ENCODE data around the gene CWC25. TPM values are rescaled to one million over a fixed set of nuclear protein-coding genes. Genes with fewer than 3 reads are reported as not detected.

The CWC25 gene
- total and polyA plus RNA-seq, 9 of the 15 experiments (the other 6 are each of a cell fraction or from before 2014, with no cell fraction given): 16.5 to 27.4 (median 23.0) TPM

DNA sequence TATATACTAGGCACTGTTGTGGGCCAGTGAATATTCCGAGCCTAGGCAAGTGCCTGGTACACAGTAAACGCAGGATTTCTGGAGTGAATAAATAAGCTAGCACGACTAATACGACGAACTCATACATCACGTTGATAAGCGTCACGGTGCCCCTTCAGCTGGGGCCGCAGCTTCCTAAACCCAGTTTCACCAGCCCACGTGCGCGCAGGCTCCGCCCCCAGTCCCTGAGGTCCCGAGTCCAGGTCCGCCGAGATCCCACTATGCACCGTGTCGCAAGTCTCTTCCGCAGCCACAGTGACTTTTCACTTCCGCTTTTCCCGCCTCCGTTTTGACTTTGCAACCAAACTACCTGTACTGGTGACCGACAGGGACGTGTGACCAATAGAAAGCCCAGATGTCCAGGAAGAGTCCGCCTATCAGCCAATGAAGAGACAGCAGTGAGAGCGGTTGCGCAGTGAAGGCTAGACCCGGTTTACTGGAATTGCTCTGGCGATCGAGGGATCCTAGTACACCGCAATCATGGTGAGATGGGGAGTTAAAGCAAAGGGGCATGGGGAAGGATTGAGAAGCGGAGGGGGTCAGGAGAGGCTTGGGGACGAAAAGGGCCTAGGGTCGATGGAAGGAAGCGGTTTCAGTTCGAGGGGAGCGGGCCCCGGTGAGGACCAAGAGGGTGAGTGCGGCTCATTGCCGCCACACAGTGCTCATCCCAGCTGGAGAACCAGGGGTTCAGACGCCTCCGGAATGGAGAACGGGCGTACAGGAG lies 72.6 kb downstream of the CWC25 start, which contains the start of gene PSMB3 (continued):
- TF ChIP-seq BCOR (IDR thresholded peaks at IDR 0.05) (0 out of 2 replicates have a peak, but pooled peaks have one; percentile 0), L3MBTL2 (IDR thresholded peaks at IDR 0.05) (peak; percentile 83), SNIP1 (IDR thresholded peaks at IDR 0.05; ENCODE audit: low read depth) (peak; percentile 80; the same call in 1 of the 2 replicates), HDAC1 (IDR thresholded peaks at IDR 0.05) (peak; percentile 16 to 94; a peak in 3 of 4 replicates), ETV5 (CRISPR knock-in tag; IDR thresholded peaks at IDR 0.05; ENCODE audit: low read depth) (peak; percentile 48; the same call in 1 of the 2 replicates), NCOA1 (IDR thresholded peaks at IDR 0.05; ENCODE audit: low read depth) (0 out of 2 replicates have a peak, but pooled peaks have one; percentile 20), HLTF (IDR thresholded peaks at IDR 0.05) (0 out of 2 replicates have a peak, but pooled peaks have one; percentile 40), KDM4B (IDR thresholded peaks at IDR 0.05; ENCODE audit: borderline replicate concordance in 2 of 2, low read depth in 1 of 2) (peak in 1 of 2 experiments; percentile 91; a peak in 1 of 4 replicates), POLR2A (conservative IDR thresholded peaks at IDR 0.05) (peak; percentile 90), ZBTB8A (IDR thresholded peaks at IDR 0.05; ENCODE audit: partially characterized antibody) (no peak), FOXM1 (IDR thresholded peaks at IDR 0.05; ENCODE audit: low read depth) (0 out of 2 replicates have a peak, but pooled peaks have one; percentile 11), FOXM1 (CRISPR knock-in tag; IDR thresholded peaks at IDR 0.05; ENCODE audit: low read depth) (no peak), BHLHE40 (IDR thresholded peaks at IDR 0.05; ENCODE audit: low read length) (peak; percentile 84), MXI1 (IDR thresholded peaks at IDR 0.05; ENCODE audit: low read depth, low read length) (peak; percentile 97), SIN3B (IDR thresholded peaks at IDR 0.05; ENCODE audit: low read depth) (peak; percentile 60; the same call in 1 of the 2 replicates), ZNF695 (CRISPR knock-in tag; IDR thresholded peaks at IDR 0.05) (no peak), EGR1 (conservative IDR thresholded peaks at IDR 0.05) (peak; percentile 88)
- TF ChIP-seq, protein P1, sequence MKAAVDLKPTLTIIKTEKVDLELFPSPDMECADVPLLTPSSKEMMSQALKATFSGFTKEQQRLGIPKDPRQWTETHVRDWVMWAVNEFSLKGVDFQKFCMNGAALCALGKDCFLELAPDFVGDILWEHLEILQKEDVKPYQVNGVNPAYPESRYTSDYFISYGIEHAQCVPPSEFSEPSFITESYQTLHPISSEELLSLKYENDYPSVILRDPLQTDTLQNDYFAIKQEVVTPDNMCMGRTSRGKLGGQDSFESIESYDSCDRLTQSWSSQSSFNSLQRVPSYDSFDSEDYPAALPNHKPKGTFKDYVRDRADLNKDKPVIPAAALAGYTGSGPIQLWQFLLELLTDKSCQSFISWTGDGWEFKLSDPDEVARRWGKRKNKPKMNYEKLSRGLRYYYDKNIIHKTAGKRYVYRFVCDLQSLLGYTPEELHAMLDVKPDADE (conservative IDR thresholded peaks at IDR 0.05; ENCODE audit: control insufficient read depth, low read depth, low read length): peak; percentile 69; the same call in 1 of the 2 replicates
- TF ChIP-seq, protein P2, sequence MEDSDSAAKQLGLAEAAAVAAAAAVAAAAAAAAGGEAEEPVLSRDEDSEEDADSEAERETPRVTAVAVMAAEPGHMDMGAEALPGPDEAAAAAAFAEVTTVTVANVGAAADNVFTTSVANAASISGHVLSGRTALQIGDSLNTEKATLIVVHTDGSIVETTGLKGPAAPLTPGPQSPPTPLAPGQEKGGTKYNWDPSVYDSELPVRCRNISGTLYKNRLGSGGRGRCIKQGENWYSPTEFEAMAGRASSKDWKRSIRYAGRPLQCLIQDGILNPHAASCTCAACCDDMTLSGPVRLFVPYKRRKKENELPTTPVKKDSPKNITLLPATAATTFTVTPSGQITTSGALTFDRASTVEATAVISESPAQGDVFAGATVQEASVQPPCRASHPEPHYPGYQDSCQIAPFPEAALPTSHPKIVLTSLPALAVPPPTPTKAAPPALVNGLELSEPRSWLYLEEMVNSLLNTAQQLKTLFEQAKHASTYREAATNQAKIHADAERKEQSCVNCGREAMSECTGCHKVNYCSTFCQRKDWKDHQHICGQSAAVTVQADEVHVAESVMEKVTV (CRISPR knock-in tag; IDR thresholded peaks at IDR 0.05): peak; percentile 12; the same call in 1 of the 2 replicates
- TF ChIP-seq, protein P3, sequence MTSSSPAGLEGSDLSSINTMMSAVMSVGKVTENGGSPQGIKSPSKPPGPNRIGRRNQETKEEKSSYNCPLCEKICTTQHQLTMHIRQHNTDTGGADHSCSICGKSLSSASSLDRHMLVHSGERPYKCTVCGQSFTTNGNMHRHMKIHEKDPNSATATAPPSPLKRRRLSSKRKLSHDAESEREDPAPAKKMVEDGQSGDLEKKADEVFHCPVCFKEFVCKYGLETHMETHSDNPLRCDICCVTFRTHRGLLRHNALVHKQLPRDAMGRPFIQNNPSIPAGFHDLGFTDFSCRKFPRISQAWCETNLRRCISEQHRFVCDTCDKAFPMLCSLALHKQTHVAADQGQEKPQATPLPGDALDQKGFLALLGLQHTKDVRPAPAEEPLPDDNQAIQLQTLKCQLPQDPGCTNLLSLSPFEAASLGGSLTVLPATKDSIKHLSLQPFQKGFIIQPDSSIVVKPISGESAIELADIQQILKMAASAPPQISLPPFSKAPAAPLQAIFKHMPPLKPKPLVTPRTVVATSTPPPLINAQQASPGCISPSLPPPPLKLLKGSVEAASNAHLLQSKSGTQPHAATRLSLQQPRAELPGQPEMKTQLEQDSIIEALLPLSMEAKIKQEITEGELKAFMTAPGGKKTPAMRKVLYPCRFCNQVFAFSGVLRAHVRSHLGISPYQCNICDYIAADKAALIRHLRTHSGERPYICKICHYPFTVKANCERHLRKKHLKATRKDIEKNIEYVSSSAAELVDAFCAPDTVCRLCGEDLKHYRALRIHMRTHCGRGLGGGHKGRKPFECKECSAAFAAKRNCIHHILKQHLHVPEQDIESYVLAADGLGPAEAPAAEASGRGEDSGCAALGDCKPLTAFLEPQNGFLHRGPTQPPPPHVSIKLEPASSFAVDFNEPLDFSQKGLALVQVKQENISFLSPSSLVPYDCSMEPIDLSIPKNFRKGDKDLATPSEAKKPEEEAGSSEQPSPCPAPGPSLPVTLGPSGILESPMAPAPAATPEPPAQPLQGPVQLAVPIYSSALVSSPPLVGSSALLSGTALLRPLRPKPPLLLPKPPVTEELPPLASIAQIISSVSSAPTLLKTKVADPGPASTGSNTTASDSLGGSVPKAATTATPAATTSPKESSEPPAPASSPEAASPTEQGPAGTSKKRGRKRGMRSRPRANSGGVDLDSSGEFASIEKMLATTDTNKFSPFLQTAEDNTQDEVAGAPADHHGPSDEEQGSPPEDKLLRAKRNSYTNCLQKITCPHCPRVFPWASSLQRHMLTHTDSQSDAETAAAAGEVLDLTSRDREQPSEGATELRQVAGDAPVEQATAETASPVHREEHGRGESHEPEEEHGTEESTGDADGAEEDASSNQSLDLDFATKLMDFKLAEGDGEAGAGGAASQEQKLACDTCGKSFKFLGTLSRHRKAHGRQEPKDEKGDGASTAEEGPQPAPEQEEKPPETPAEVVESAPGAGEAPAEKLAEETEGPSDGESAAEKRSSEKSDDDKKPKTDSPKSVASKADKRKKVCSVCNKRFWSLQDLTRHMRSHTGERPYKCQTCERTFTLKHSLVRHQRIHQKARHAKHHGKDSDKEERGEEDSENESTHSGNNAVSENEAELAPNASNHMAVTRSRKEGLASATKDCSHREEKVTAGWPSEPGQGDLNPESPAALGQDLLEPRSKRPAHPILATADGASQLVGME (CRISPR knock-in tag; IDR thresholded peaks at IDR 0.05): peak; percentile 36; the same call in 1 of the 2 replicates

Data from K562 (cell line).